AG10803 (cell line): ENCODE data around the gene INTS14.
"Not testable (repeated sequence)": the region's sequence is repeated elsewhere in the genome, so short reads cannot be mapped to it uniquely, and the experiment has no call there.

ENCODE experiments used
- DNase-seq: peaks from one replicate; pipeline ENCODE4 v3.0.0; 2010; ENCODE audit warnings: low read depth
- H3K4me3 ChIP-seq: 2 replicates; pipeline ENCODE4 v1.5.1; 2011; ENCODE audit warnings: mild to moderate bottlenecking, low read length, control low read depth
- TF ChIP-seq, protein P1 (sequence below): conservative IDR thresholded peaks from 2 replicates; pipeline ENCODE4 v1.5.1; 2011; ENCODE audit warnings: mild to moderate bottlenecking, low read length, control low read depth, inconsistent platforms

INTS14 gene

DNA sequence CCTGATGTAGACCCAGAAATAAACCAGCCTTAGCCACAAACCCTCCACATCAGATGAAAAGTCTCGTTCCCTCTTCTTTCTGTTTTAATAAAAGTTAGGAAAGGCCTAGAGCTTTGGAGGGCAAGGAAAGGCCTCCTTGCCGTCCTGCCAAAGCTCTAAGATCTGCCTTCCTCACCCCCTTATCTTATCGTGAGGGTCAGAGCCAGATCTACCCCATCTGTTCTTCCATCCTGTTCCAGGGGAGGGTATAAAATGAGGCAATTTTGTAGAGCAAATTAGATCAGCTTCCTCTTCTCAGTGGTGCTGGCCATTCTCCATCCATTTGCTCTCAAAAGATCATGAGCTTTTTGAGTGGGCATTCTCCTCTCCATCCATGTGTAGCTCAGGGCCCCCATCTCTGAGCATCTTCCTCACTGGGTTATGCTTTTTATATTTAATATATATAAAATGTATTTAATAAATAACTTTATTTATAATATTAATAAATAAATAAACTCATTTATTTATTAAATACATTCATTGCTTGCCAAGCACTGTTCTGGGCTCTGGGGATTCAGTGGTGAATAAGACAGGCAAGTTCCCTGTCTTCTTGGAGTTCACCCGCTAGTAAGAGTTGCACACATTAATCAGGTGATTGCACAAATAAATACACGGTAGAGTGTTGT is 8.8 kb upstream of the INTS14 start:
- no peak overlapping the region for H3K4me3 ChIP-seq
- no peak for DNase-seq
- TF ChIP-seq, protein P1, sequence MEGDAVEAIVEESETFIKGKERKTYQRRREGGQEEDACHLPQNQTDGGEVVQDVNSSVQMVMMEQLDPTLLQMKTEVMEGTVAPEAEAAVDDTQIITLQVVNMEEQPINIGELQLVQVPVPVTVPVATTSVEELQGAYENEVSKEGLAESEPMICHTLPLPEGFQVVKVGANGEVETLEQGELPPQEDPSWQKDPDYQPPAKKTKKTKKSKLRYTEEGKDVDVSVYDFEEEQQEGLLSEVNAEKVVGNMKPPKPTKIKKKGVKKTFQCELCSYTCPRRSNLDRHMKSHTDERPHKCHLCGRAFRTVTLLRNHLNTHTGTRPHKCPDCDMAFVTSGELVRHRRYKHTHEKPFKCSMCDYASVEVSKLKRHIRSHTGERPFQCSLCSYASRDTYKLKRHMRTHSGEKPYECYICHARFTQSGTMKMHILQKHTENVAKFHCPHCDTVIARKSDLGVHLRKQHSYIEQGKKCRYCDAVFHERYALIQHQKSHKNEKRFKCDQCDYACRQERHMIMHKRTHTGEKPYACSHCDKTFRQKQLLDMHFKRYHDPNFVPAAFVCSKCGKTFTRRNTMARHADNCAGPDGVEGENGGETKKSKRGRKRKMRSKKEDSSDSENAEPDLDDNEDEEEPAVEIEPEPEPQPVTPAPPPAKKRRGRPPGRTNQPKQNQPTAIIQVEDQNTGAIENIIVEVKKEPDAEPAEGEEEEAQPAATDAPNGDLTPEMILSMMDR = no peak

DNA sequence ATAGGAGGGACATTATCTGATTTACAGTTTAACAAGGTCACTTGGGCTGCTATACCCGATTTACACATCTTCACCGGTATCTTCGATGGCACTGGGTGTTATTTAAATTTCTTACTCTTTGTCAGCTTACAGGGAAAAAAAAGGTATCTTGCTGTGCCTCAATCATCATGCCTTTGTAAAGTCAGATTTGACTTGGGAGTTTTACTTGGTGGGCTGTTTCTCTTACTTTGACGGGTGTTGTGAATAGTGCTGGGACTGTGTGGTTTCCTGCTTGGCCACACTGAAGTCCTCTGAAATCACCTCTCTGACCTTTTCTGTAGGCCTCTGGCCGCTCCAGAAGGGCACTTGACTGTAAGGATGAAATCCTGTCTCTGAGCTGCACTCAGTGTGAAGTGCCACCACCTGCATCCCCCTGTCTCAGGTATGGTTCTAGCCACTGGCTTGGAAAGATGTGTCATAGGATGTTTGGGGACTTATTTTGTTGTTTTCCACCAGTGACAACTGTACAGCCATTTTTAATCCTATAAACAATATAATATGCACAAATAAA is 7.7 kb upstream of the INTS14 start:
- no peak overlapping the region for H3K4me3 ChIP-seq
- no peak for DNase-seq
- TF ChIP-seq, protein P1 = no peak

DNA sequence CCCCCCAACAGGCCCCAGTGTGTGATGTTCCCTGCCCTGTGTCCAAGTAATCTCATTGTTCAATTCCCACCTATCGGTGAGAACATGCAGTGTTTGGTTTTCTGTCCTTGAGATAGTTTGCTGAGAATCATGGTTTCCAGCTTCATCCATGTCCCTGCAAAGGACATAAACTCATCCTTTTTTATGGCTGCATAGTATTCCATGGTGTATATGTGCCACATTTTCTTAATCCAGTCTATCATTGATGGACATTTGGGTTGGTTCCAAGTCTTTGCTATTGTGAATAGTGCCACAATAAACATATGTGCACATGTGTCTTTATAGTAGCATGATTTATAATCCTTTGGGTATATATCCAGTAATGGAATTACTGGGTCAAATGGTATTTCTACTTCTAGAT is 5.0 kb upstream of the INTS14 start:
- not testable (repeated sequence) for DNase-seq, H3K4me3 ChIP-seq

DNA sequence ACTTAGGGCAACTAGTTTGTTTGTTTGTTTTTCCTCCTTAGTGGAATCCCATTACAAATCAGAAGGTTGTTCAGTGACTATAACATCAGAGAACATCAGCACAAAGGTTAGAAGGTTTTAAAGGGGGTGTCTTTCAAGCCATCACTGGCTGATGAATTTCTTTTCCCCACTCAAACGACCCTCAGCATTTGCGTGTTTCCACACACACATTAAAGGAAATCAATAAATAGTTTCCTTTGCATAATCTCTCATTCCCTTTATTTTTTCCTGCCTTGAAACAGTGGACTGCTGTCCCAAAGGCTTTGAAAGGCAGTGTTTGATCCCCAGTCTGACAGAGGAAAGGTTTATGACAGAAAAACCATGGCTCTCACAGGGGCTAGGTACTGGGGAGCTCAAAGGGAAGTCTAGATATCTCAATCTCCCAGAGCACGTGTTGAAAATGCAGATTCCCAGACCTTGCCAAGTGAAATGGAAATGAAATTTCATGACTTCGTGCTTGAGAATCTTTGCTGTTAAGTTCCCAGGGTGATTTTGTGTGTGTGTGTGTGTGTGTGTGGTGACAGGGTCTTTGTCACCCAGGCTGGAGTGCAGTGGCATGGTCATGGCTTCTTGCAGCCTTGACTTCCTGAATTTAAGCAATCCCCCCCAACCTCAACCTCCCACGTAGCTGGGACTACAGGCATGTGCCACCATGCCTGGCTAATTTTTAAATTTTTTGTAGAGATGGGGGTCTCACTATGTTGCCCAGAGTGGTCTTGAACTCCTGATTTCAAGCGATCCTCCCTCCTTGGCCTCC is 2.2 kb upstream of the INTS14 start:
- TF ChIP-seq, protein P1 = no peak
- H3K4me3 ChIP-seq = no peak overlapping the region
- no peak for DNase-seq

DNA sequence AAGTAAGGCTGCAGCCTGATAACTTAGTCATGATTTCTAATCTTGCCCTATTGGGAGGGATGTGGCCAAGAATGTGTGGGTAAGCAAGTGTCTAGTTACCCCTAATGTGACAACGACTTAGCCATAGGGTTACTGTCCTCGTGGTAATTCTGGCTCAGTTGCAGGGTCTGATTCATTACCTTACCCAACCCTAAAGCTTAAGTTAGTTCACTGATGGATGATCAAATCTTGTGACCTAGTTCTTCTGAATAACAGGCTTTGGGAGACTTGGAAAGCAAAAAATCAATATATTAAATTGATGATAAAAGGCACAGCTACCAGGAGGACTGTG is 1.6 kb upstream of the INTS14 start:
- TF ChIP-seq, protein P1 = no peak
- peak; percentile 3 for DNase-seq
- no peak overlapping the region; the same call in 1 of the 2 replicates for H3K4me3 ChIP-seq

DNA sequence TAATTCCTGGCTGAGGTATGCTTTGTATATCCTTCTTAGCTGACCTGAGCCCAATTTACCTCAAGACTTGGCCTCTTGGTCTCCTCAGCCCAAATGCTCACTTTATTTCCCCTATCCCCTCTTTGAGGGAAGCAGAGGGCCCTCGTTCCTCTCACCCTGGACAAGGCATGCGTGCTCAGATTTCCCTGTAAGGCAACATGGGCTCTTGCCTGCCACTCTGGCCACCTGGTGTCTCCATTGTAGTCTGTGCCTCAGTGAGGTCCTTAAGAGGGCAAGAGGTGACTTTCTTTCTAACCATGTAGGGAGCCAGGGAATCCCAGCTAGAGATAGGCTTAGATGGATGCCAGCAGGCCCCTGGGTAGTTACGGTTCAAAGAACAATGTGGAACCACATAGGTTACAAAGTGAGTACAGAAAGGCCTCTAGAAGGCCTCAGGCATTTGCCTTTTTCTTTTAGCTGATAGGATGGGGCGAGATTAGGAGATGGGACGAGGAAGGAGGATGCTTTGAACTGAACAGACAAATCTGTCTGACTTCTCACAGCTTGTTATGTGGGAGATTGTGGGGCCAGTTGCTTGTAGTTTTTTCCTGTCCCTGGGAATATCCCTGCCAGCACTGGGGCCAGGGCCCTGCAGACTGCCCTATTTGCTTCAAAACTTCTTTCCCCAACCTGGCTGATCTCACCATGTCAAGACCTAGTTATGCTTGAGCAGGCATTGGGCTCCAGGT is 1.1 kb upstream of the INTS14 start:
- H3K4me3 ChIP-seq = peak overlapping the region; percentile 82
- TF ChIP-seq, protein P1 = no peak
- no peak for DNase-seq

DNA sequence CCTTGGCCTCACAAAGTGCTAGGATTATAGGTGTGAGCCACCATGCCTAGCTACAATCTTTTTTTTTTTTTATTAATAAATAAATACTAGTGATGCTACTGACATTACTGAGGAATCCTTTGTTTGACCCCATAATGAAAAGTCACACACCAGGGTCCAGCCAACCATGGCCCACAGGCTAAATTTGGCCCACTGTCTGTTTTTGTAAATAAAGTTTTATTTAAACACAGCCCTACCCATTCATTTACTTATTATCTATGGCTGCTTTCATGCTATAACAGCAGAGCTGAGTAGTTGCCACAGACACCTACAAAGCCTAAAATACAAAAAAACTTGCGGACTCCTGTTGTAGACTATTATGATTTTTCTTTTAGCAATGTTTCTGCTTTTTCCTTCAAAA is 7.4 kb downstream of the INTS14 start:
- TF ChIP-seq, protein P1 = no peak
- no peak overlapping the region for H3K4me3 ChIP-seq
- DNase-seq = no peak
